ENCODE results near the gene NPIPA8.
"Not testable (repeated sequence)": the region's sequence is repeated elsewhere in the genome, so short reads cannot be mapped to it uniquely, and the experiment has no call there.

The NPIPA8 gene

GRCh38 chr16:18286342-18286741 is 50.2 kb downstream of the NPIPA8 start:
- H3K4me3 ChIP-seq (ENCODE audit: low read length): not testable (repeated sequence)

GRCh38 chr16:18280319-18280718 is 56.2 kb downstream of the NPIPA8 start:
- DNase-seq (ENCODE audit: low read depth); H3K4me3 ChIP-seq (ENCODE audit: low read length): not testable (repeated sequence)

More at GRCh38 chr16:18286342-18286741, 50.2 kb downstream of the NPIPA8 start:
- not testable (repeated sequence) for DNase-seq (ENCODE audit: low read depth)

DNA sequence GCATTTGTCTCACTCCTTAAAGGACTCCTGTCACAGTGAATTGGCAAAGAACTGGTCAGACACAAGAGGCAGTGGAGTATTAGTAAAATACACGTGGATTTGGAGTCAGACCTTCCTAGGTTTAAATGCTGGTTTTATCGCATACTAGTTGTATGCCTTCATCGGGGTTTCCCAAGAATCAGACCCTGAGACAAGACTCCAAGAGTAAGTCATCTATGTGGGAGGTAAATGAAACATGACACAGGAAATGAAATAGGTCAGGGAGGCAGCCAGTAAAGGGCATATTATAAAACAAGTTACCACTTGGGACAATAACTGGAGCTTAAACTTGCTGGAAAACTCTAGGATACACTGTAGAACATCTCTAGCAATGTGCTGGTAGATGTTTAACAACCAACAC is 59.8 kb downstream of the NPIPA8 start:
- not testable (repeated sequence) for H3K4me3 ChIP-seq (ENCODE audit: low read length); DNase-seq (ENCODE audit: low read depth)

GRCh38 chr16:18270171-18270570 is 66.4 kb downstream of the NPIPA8 start:
- DNase-seq (ENCODE audit: low read depth); H3K4me3 ChIP-seq (ENCODE audit: low read length): not testable (repeated sequence)
